H1 (cell line): Measurements from ENCODE around the gene JOSD1. TPM values are rescaled to one million over a fixed set of nuclear protein-coding genes. Genes with fewer than 3 reads are reported as not detected.
A peak's percentile ranks its signal among the peaks of the same experiment; 100 is the strongest.

Source experiments
- CTCF ChIA-PET: fragments of 300-600 bp; sonication (Branson Sonifier 250); formaldehyde crosslinking; loops from one replicate; lab custom pipeline; 2021; ENCODE audit not compliant: partially characterized antibody; lab: Charles Lee
- POLR2A ChIA-PET: fragments of 300-600 bp; sonication (Branson Sonifier 250); formaldehyde crosslinking; loops from one replicate; lab custom pipeline; 2021; ENCODE audit warnings: inconsistent platforms; ENCODE audit not compliant: partially characterized antibody; lab: Charles Lee
- DNase-seq, 2 experiments: peaks; one replicate each; pipeline versions ENCODE4 v3.0.0 to v3.0.0-alpha.2; 2010 to 2022; ENCODE audit warnings: low spot score in 2 of 2, low read depth in 1 of 2, mixed read lengths in 1 of 2
- FAIRE-seq: peaks from 2 replicates; lab custom pipeline; 2011; peaks lifted over from hg19 to GRCh38; lab: Jason Lieb, UNC
- H2AFZ ChIP-seq: 2 replicates; pipeline ENCODE4 v1.8.1; 2012; ENCODE audit warnings: low read length, inconsistent platforms
- H2AK5ac ChIP-seq: 2 replicates; pipeline ENCODE4 v1.6.1; 2013; ENCODE audit warnings: low read depth, low read length
- H2BK120ac ChIP-seq: replicated peaks from 2 replicates; pipeline ENCODE3; 2013; ENCODE audit warnings: low read depth, low read length, inconsistent platforms
- H2BK12ac ChIP-seq: 2 replicates; pipeline ENCODE4 v1.6.1; 2013; ENCODE audit warnings: low read depth, low read length
- H2BK15ac ChIP-seq: 2 replicates; pipeline ENCODE4 v1.6.1; 2013; ENCODE audit warnings: low read length
- H2BK20ac ChIP-seq: 2 replicates; pipeline ENCODE4 v1.6.1; 2013; ENCODE audit warnings: low read length
- H2BK5ac ChIP-seq: 2 replicates; pipeline ENCODE4 v1.6.1; 2013; ENCODE audit warnings: low read depth, low read length
- H3K14ac ChIP-seq: 2 replicates; pipeline ENCODE4 v1.6.1; 2013; ENCODE audit warnings: inconsistent platforms; ENCODE audit not compliant: insufficient read length
- H3K18ac ChIP-seq: 2 replicates; pipeline ENCODE4 v1.6.1; 2013; ENCODE audit warnings: low read length; ENCODE audit errors: extremely low read depth
- H3K23ac ChIP-seq: 2 replicates; pipeline ENCODE4 v1.6.1; 2013; ENCODE audit warnings: inconsistent platforms; ENCODE audit not compliant: insufficient read length
- H3K23me2 ChIP-seq: 2 replicates; pipeline ENCODE4 v1.6.1; 2013; ENCODE audit warnings: low read depth, low read length
- H3K27ac ChIP-seq: 2 replicates; pipeline ENCODE4 v1.6.1; 2011; ENCODE audit warnings: low read depth, low read length, inconsistent platforms
- H3K27me3 ChIP-seq, 4 experiments: replicated peaks in 1 of 4; 1 replicate in 1 of 4; 2 replicates in 3 of 4; pipeline versions ENCODE4 v1.6.1 to v1.8.1; 2011 to 2013; ENCODE audit warnings: low read length in 3 of 4, mild to moderate bottlenecking in 3 of 4, inconsistent platforms in 2 of 4, mixed read lengths in 2 of 4, moderate library complexity in 1 of 4; ENCODE audit not compliant: control insufficient read depth in 3 of 4, insufficient read depth in 3 of 4; ENCODE audit errors: extremely low read depth in 1 of 4
- H3K36me3 ChIP-seq, 4 experiments: 2 replicates each; pipeline versions ENCODE4 v1.6.1 to v1.8.1; 2011 to 2013; ENCODE audit warnings: mild to moderate bottlenecking in 4 of 4, low read length in 3 of 4, moderate library complexity in 2 of 4, control low read depth in 1 of 4, inconsistent platforms in 1 of 4; ENCODE audit not compliant: insufficient read depth in 4 of 4, control insufficient read depth in 2 of 4
- H3K4ac ChIP-seq: replicated peaks from 2 replicates; pipeline ENCODE3; 2013; ENCODE audit warnings: low read length, low read depth, mixed read lengths, inconsistent platforms; ENCODE audit not compliant: insufficient read length
- H3K4me1 ChIP-seq, 4 experiments: replicated peaks in 1 of 4; 1 replicate in 1 of 4; 2 replicates in 3 of 4; pipeline versions ENCODE4 v1.6.1 to v1.8.1; 2011 to 2013; ENCODE audit warnings: low read length in 3 of 4, inconsistent platforms in 2 of 4, mixed read lengths in 1 of 4; ENCODE audit not compliant: insufficient read depth in 4 of 4, control insufficient read depth in 3 of 4
- H3K4me2 ChIP-seq, 2 experiments: 2 replicates each; pipeline versions ENCODE4 v1.6.1 to v1.8.1; 2011 to 2013; ENCODE audit warnings: low read depth in 2 of 2, low read length in 2 of 2, control low read depth in 1 of 2, inconsistent platforms in 1 of 2, mild to moderate bottlenecking in 1 of 2; ENCODE audit not compliant: insufficient read depth in 1 of 2
- H3K4me3 ChIP-seq, 4 experiments: fragments of 200-600, 300-600 bp in 1 of 4; sonication (generic), shearing (Covaris generic), sonication (Bioruptor Twin) in 1 of 4; 2 replicates each; pipeline versions ENCODE4 v1.5.1 to v1.8.1; 2011 to 2016; ENCODE audit warnings: low read length in 4 of 4, low read depth in 3 of 4, control low read depth in 2 of 4, inconsistent platforms in 2 of 4, mild to moderate bottlenecking in 2 of 4, mixed read lengths in 1 of 4, moderate library complexity in 1 of 4; ENCODE audit not compliant: insufficient read depth in 2 of 4; ENCODE audit errors: extremely low read depth in 1 of 4
- H3K56ac ChIP-seq: replicated peaks from 2 replicates; pipeline ENCODE3; 2013; ENCODE audit warnings: low read depth, mild to moderate bottlenecking, mixed read lengths, low read length, inconsistent platforms; ENCODE audit not compliant: insufficient read length
- H3K79me1 ChIP-seq: 2 replicates; pipeline ENCODE4 v1.6.1; 2013; ENCODE audit warnings: low read depth, low read length, control low read depth
- H3K79me2 ChIP-seq, 2 experiments: 2 replicates each; pipeline versions ENCODE4 v1.6.1 to v1.8.1; 2012 to 2013; ENCODE audit warnings: low read length in 2 of 2, mild to moderate bottlenecking in 2 of 2, inconsistent platforms in 1 of 2; ENCODE audit not compliant: insufficient read depth in 2 of 2, control insufficient read depth in 1 of 2
- H3K9ac ChIP-seq, 4 experiments: replicated peaks in 1 of 4; 1 replicate in 1 of 4; 2 replicates in 3 of 4; pipeline versions ENCODE4 v1.6.1 to v1.8.1; 2011 to 2013; ENCODE audit warnings: low read depth in 3 of 4, low read length in 3 of 4, control low read depth in 2 of 4, mild to moderate bottlenecking in 2 of 4, moderate library complexity in 2 of 4, inconsistent platforms in 1 of 4; ENCODE audit errors: extremely low read depth in 1 of 4
- H3K9me3 ChIP-seq, 2 experiments: 2 replicates each; pipeline versions ENCODE4 v1.6.1 to v1.8.1; 2012 to 2013; ENCODE audit warnings: mild to moderate bottlenecking in 2 of 2, moderate library complexity in 2 of 2, control low read depth in 1 of 2, inconsistent platforms in 1 of 2, low read depth in 1 of 2, low read length in 1 of 2, mixed read lengths in 1 of 2; ENCODE audit not compliant: insufficient read depth in 2 of 2
- H4K20me1 ChIP-seq, 2 experiments: replicated peaks in 1 of 2; 2 replicates each; pipeline versions ENCODE3 to v1.8.1; 2011 to 2013; ENCODE audit warnings: inconsistent platforms in 2 of 2, low read length in 2 of 2, mild to moderate bottlenecking in 1 of 2; ENCODE audit not compliant: insufficient read depth in 2 of 2, control insufficient read depth in 1 of 2
- H4K5ac ChIP-seq: 2 replicates; pipeline ENCODE4 v1.6.1; 2013; ENCODE audit warnings: low read length, low read depth, mixed read lengths, inconsistent platforms; ENCODE audit not compliant: insufficient read length
- H4K8ac ChIP-seq: 2 replicates; pipeline ENCODE4 v1.8.0; 2013; ENCODE audit warnings: mild to moderate bottlenecking, moderate library complexity, low read length, inconsistent platforms; ENCODE audit not compliant: insufficient read depth; ENCODE audit errors: extremely low read depth
- H4K91ac ChIP-seq: replicated peaks from 2 replicates; pipeline ENCODE3; 2013; ENCODE audit warnings: low read length, mixed read lengths, inconsistent platforms; ENCODE audit not compliant: insufficient read length
- CTCF ChIP-seq, 3 experiments: IDR thresholded peaks; 1 replicate in 2 of 3; 2 replicates in 1 of 3; pipeline versions ENCODE4 v1.5.1 to v1.6.1; 2011; ENCODE audit warnings: low read length in 3 of 3, mild to moderate bottlenecking in 3 of 3, inconsistent platforms in 2 of 3, low read depth in 1 of 3, moderate library complexity in 1 of 3; ENCODE audit not compliant: insufficient read depth in 1 of 3; ENCODE audit errors: control extremely low read depth in 1 of 3
- GABPA ChIP-seq: IDR thresholded peaks from 2 replicates; pipeline ENCODE4 v1.6.1; 2011; ENCODE audit warnings: mild to moderate bottlenecking, low read length, moderate library complexity, borderline replicate concordance; ENCODE audit not compliant: insufficient read depth
- POLR2AphosphoS5 ChIP-seq: IDR thresholded peaks from 2 replicates; pipeline ENCODE4 v1.6.1; 2011; ENCODE audit warnings: low read depth, low read length
- RAD21 ChIP-seq, 2 experiments: IDR thresholded peaks in 1 of 2; conservative IDR thresholded peaks in 1 of 2; 2 replicates each; pipeline ENCODE4 v1.6.1; 2011; ENCODE audit warnings: low read depth in 2 of 2, low read length in 2 of 2, improper control_type of control experiment in 1 of 2, inconsistent platforms in 1 of 2, mild to moderate bottlenecking in 1 of 2, moderate library complexity in 1 of 2
- RNF2 ChIP-seq: fragments of 200-900, 300-1000 bp; sonication (generic); IDR thresholded peaks from 2 replicates; pipeline ENCODE4 v1.7.1; 2016; ENCODE audit warnings: borderline replicate concordance, low read depth, mild to moderate bottlenecking, antibody characterized with exemption, low read length; ENCODE audit not compliant: poor library complexity, severe bottlenecking; ENCODE audit errors: missing control alignments
- whole genome bisulfite sequencing, 2 experiments: shearing (Covaris generic) in 1 of 2; methylation state at CpG; one replicate each; pipeline versions ENCODE4 v1.1.6 to v1.1.7; 2013 to 2015; ENCODE audit warnings: low lambda C conversion rate in 2 of 2, mixed read lengths in 2 of 2, inconsistent platforms in 1 of 2, low coverage in 1 of 2, missing lambda C conversion rate in 1 of 2; ENCODE audit not compliant: insufficient replicate concordance in 2 of 2, insufficient coverage in 1 of 2, insufficient read length in 1 of 2; ENCODE audit errors: extremely low coverage in 1 of 2, missing lambda C conversion rate in 1 of 2; 5-methylcytosine and 5-hydroxymethylcytosine counted together
- polyA plus RNA-seq, 7 experiments: library from polyadenylated mRNA; depleted of rRNA in 3 of 7; stranded (reverse) in 5 of 7; unstranded in 2 of 7; fragments of >200 nt in 5 of 7; fragments of 200-250 nt in 2 of 7; gene quantifications; 1 replicate in 5 of 7; 2 replicates in 1 of 7; 4 replicates in 1 of 7; pipeline versions ENCODE4 v1.2.1 to v1.2.3, GENCODE V29; 2011 to 2013; ENCODE audit warnings: missing spikeins in 2 of 7, mixed read lengths in 2 of 7
- total RNA-seq: library from RNA; stranded (reverse); fragmentation: NEBNext Ultra II Directional; extraction: Animal tissue kit (Norgen Biotek cat#: 25700); gene quantifications from 2 replicates; pipeline ENCODE4 v1.2.1, GENCODE V29; 2021

JOSD1 gene
- total and polyA plus RNA-seq, 2 of the 8 experiments (the other 6 are each of a cell fraction or from before 2014, with no cell fraction given), result 18.4 to 20.2 TPM

GRCh38 chr22:38733329-38733723, 32.6 kb upstream of the JOSD1 start:
- Histone ChIP-seq H2BK120ac (no peak overlapping the region), H4K8ac (no peak overlapping the region), H2AK5ac (no peak overlapping the region), H3K14ac (no peak overlapping the region), H3K79me1 (no peaks in the 10 kb centered on the region), H3K79me2 (no peaks in the 10 kb centered on the region), H2BK15ac (no peak overlapping the region), H3K9me3 (no peaks in the 10 kb centered on the region), H3K4me1 (no peaks in the 10 kb centered on the region), H3K27me3 (no peaks in the 10 kb centered on the region), H2BK5ac (no peak overlapping the region), H3K23me2 (no peaks in the 10 kb centered on the region), H2BK20ac (no peak overlapping the region), H3K4me3 (no peak overlapping the region), H2BK12ac (no peak overlapping the region), H3K36me3 (peaks cover 14 to 42% (median 35%) of the 10 kb centered on the region in 4 experiments; a peak in 7 of 8 replicates), H3K9ac (no peak overlapping the region), H4K20me1 (peaks cover 6 to 10% of the 10 kb centered on the region in 2 experiments), H3K56ac (no peak overlapping the region), H3K23ac (no peak overlapping the region), H4K91ac (no peak overlapping the region), H4K5ac (no peak overlapping the region), H3K4ac (no peak overlapping the region), H3K18ac (no peak overlapping the region), H3K4me2 (no peak overlapping the region), H2AFZ (no peak overlapping the region), H3K27ac (no peak overlapping the region)
- ChIA-PET POLR2A (interaction anchor here (0.8 to 13.2 kb wide), 7 partner anchors 8 to 52 kb away, joined by 3 to 112 read pairs (median 4); partner anchors contain the start of genes GTPBP1 and TOMM22), CTCF (interaction anchor here (0.6 to 11.1 kb wide), 21 partner anchors 9 to 236 kb away, joined by 3 to 124 read pairs (median 4); partner anchors contain the start of genes DNAL4, GTPBP1 and SUN2)
- 89% methylated on average over 4 of the region's 4 CpGs; no CpG with 5 or more reads in 1 of the 2 experiments for WGBS, 2 experiments
- FAIRE-seq (no peak), DNase-seq (peak in 1 of 2 experiments; percentile 80)
- TF ChIP-seq RAD21 (IDR thresholded peaks at IDR 0.05 in 1 of 2, conservative IDR thresholded peaks at IDR 0.05 in 1 of 2; ENCODE audit: low read depth in 2 of 2, low read length in 2 of 2), result peak; percentile 43 to 63
- 0 out of 2 replicates have a peak, but pooled peaks have one; percentile 14 for TF ChIP-seq POLR2AphosphoS5
- TF ChIP-seq RNF2, result no peak
- TF ChIP-seq CTCF (IDR thresholded peaks at IDR 0.05; ENCODE audit: control extremely low read depth in 1 of 3, insufficient read depth in 1 of 3, low read depth in 1 of 3, low read length in 3 of 3), result peak; percentile 57 to 89 (median 70)
- no peak for TF ChIP-seq GABPA
